GM23338 (cell line): ENCODE results near the gene GDF11. TPM values are rescaled to one million over a fixed set of nuclear protein-coding genes. Genes with fewer than 3 reads are reported as not detected.

Source experiments
- ATAC-seq: fragments of 200-7000 bp; cut with Tn5 transposase; 3 replicates; pipeline ENCODE4 v1.9.1; 2020
- DNase-seq: peaks from one replicate; pipeline ENCODE4 v3.0.0-alpha.2; 2015; ENCODE audit warnings: low spot score
- H2AFZ ChIP-seq: fragments of 200-600 bp; sonication (generic); 2 replicates; pipeline ENCODE4 v1.8.0; 2016; ENCODE audit warnings: antibody characterized with exemption, mild to moderate bottlenecking, moderate library complexity
- H3F3A ChIP-seq: fragments of 200-600 bp; sonication (generic); replicated peaks from 2 replicates; pipeline ENCODE4 v1.8.0; 2017; ENCODE audit warnings: antibody characterized with exemption, mixed run types, low read depth
- H3K27ac ChIP-seq: fragments of 200-600 bp; sonication (generic); 2 replicates; pipeline ENCODE4 v1.6.1; 2016; ENCODE audit warnings: low read depth
- H3K27me3 ChIP-seq: fragments of 200-600 bp; sonication (generic); 2 replicates; pipeline ENCODE4 v1.8.0; 2016; ENCODE audit warnings: mild to moderate bottlenecking, mixed run types, moderate library complexity; ENCODE audit not compliant: insufficient read depth
- H3K36me3 ChIP-seq: fragments of 200-600 bp; sonication (generic); 2 replicates; pipeline ENCODE4 v1.8.0; 2016; ENCODE audit warnings: mild to moderate bottlenecking; ENCODE audit not compliant: insufficient read depth
- H3K4me1 ChIP-seq: fragments of 200-600 bp; sonication (generic); 2 replicates; pipeline ENCODE4 v1.8.0; 2016; ENCODE audit warnings: mild to moderate bottlenecking, moderate library complexity; ENCODE audit not compliant: insufficient read depth
- H3K4me2 ChIP-seq: fragments of 200-600 bp; sonication (generic); 2 replicates; pipeline ENCODE4 v1.7.1; 2017; ENCODE audit warnings: mixed run types
- H3K4me3 ChIP-seq: fragments of 200-600 bp; sonication (generic); 2 replicates; pipeline ENCODE4 v1.6.1; 2016; ENCODE audit warnings: mixed run types
- H3K79me2 ChIP-seq: fragments of 200-600 bp; sonication (generic); replicated peaks from 2 replicates; pipeline ENCODE4 v1.8.0; 2017; ENCODE audit warnings: mild to moderate bottlenecking; ENCODE audit not compliant: insufficient read depth
- H3K9me2 ChIP-seq: fragments of 200-600 bp; sonication (generic); 2 replicates; pipeline ENCODE4 v1.8.0; 2017; ENCODE audit not compliant: insufficient read depth
- H4K20me1 ChIP-seq: fragments of 200-600 bp; sonication (generic); replicated peaks from 2 replicates; pipeline ENCODE4 v1.8.0; 2017; ENCODE audit warnings: mild to moderate bottlenecking; ENCODE audit not compliant: insufficient read depth
- H3K27ac Mint-ChIP-seq: 2 replicates; pipeline ENCODE4 v1.8.0; 2020; ENCODE audit warnings: inconsistent platforms, mild to moderate bottlenecking, moderate library complexity, mixed read lengths
- H3K27me3 Mint-ChIP-seq: 3 replicates; pipeline ENCODE4 v1.8.0; 2022; ENCODE audit warnings: low read depth, mild to moderate bottlenecking, moderate library complexity, mixed read lengths, inconsistent platforms; ENCODE audit not compliant: insufficient read depth, poor library complexity
- H3K36me3 Mint-ChIP-seq: 3 replicates; pipeline ENCODE4 v1.8.0; 2021; ENCODE audit warnings: low read depth, mild to moderate bottlenecking, inconsistent platforms, moderate library complexity, mixed read lengths
- H3K4me1 Mint-ChIP-seq: 3 replicates; pipeline ENCODE4 v1.8.0; 2020; ENCODE audit warnings: mild to moderate bottlenecking, inconsistent platforms, mixed read lengths
- H3K4me3 Mint-ChIP-seq: 3 replicates; pipeline ENCODE4 v1.8.0; 2021; ENCODE audit warnings: moderate library complexity, mild to moderate bottlenecking, inconsistent platforms, mixed read lengths
- H3K9me3 Mint-ChIP-seq: 3 replicates; pipeline ENCODE4 v1.8.0; 2020; ENCODE audit warnings: moderate library complexity, mild to moderate bottlenecking, inconsistent platforms, mixed read lengths
- CREB1 ChIP-seq: fragments of 250-450 bp; sonication (Bioruptor Pico); IDR thresholded peaks from 2 replicates; pipeline ENCODE4 v1.5.0; 2020; ENCODE audit warnings: low read depth, mild to moderate bottlenecking, moderate library complexity
- EZH2 ChIP-seq: fragments of 200-600 bp; sonication (generic); IDR thresholded peaks from one replicate; pipeline ENCODE4 v1.8.0; 2017; ENCODE audit warnings: antibody characterized with exemption, mild to moderate bottlenecking, low read depth; ENCODE audit not compliant: unreplicated experiment
- STAT1 ChIP-seq: IDR thresholded peaks from one replicate; pipeline ENCODE4 v1.6.1; 2016; ENCODE audit warnings: antibody characterized with exemption; ENCODE audit not compliant: unreplicated experiment
- ZNF114 ChIP-seq: fragments of 250-450 bp; sonication (Bioruptor Pico); IDR thresholded peaks from 2 replicates; pipeline ENCODE4 v1.5.0; 2020; ENCODE audit warnings: mild to moderate bottlenecking, moderate library complexity
- polyA plus RNA-seq: library from polyadenylated mRNA; unstranded; fragments of >200 nt; fragmentation: Nextera tagmentation; extraction: Ambion mirVana; gene quantifications from 2 replicates; pipeline ENCODE4 v1.2.1, GENCODE V29; 2016
- total RNA-seq: library from RNA; depleted of rRNA; stranded (reverse); fragments of >200 nt; shearing (Covaris generic); gene quantifications from 2 replicates; pipeline ENCODE4 v1.2.3, GENCODE V29; 2014
- TF ChIP-seq, protein P1 (sequence below): fragments of 250-450 bp; sonication (Bioruptor Pico); IDR thresholded peaks from 2 replicates; pipeline ENCODE4 v1.5.0; 2020; ENCODE audit warnings: mild to moderate bottlenecking, moderate library complexity
- TF ChIP-seq, protein P2 (sequence below), 2 experiments: fragments of 200-600 bp in 1 of 2; sonication (generic) in 1 of 2; conservative IDR thresholded peaks; 2 replicates each; pipeline versions ENCODE4 v1.5.1 to v1.6.1; 2016 to 2017; ENCODE audit warnings: antibody characterized with exemption in 2 of 2, low read depth in 2 of 2, mild to moderate bottlenecking in 2 of 2, moderate library complexity in 1 of 2

GDF11 gene
- total and polyA plus RNA-seq, 2 experiments from 2014 or later: 3.7 to 12.5 TPM

DNA sequence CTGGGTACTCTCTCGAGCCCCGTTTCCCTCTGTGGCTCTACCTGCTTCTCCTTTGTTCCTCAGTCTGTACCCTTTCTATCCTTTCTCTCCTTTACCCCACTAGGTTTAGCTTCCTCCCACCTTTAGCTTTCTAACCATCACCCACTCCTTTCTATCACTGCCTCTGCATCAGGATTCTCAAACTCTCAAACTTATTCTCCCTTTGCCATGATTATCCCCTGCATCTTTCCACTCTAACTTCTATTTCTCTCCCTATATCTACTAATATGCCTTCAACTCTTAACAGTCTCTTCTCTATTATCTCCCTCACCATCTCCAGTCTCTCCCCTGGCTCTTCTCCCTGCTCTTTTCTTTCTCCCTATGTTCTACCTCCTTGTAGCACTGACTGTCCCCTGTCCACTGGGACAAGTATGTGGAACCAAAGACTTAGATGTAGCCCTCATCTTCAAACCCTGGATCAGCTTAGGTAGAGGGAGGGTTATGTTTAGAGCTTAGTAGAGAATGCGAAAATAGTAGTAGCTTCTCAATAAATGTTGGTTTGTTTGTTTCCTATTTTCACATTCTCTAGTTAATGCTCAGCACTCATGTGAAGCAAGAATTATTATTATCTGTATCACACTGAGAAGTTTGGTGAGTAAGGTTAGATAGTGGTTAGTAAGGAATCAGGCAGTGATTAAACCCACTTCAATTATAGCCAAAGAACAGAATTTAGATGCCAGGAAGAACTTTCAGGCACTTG, 3.4 kb downstream of the GDF11 start:
- Mint-ChIP-seq H3K4me1 (peaks cover 66% of the 10 kb centered on the region), H3K36me3 (peaks cover 46% of the 10 kb centered on the region), H3K4me3 (peak overlapping the region; percentile 94), H3K9me3 (no peaks in the 10 kb centered on the region; the same call in 2 of the 3 replicates), H3K27me3 (peaks cover 19% of the 10 kb centered on the region), H3K27ac (peak overlapping the region; percentile 76)
- peaks cover 58% of the 10 kb centered on the region for H3K4me1 ChIP-seq
- peak overlapping the region; percentile 85 for H3K4me2 ChIP-seq
- peaks cover 29% of the 10 kb centered on the region for H4K20me1 ChIP-seq
- DNase-seq (no peak), ATAC-seq (no peak)
- H3K4me3 ChIP-seq: peak overlapping the region; percentile 95
- H3K9me2 ChIP-seq: 0 out of 2 replicates have a peak, but pooled peaks cover 4% of the 10 kb centered on the region
- peaks cover 15% of the 10 kb centered on the region for H3K36me3 ChIP-seq
- peaks cover 21% of the 10 kb centered on the region for H3F3A ChIP-seq
- H3K79me2 ChIP-seq: peaks cover 47% of the 10 kb centered on the region
- TF ChIP-seq, protein P1, sequence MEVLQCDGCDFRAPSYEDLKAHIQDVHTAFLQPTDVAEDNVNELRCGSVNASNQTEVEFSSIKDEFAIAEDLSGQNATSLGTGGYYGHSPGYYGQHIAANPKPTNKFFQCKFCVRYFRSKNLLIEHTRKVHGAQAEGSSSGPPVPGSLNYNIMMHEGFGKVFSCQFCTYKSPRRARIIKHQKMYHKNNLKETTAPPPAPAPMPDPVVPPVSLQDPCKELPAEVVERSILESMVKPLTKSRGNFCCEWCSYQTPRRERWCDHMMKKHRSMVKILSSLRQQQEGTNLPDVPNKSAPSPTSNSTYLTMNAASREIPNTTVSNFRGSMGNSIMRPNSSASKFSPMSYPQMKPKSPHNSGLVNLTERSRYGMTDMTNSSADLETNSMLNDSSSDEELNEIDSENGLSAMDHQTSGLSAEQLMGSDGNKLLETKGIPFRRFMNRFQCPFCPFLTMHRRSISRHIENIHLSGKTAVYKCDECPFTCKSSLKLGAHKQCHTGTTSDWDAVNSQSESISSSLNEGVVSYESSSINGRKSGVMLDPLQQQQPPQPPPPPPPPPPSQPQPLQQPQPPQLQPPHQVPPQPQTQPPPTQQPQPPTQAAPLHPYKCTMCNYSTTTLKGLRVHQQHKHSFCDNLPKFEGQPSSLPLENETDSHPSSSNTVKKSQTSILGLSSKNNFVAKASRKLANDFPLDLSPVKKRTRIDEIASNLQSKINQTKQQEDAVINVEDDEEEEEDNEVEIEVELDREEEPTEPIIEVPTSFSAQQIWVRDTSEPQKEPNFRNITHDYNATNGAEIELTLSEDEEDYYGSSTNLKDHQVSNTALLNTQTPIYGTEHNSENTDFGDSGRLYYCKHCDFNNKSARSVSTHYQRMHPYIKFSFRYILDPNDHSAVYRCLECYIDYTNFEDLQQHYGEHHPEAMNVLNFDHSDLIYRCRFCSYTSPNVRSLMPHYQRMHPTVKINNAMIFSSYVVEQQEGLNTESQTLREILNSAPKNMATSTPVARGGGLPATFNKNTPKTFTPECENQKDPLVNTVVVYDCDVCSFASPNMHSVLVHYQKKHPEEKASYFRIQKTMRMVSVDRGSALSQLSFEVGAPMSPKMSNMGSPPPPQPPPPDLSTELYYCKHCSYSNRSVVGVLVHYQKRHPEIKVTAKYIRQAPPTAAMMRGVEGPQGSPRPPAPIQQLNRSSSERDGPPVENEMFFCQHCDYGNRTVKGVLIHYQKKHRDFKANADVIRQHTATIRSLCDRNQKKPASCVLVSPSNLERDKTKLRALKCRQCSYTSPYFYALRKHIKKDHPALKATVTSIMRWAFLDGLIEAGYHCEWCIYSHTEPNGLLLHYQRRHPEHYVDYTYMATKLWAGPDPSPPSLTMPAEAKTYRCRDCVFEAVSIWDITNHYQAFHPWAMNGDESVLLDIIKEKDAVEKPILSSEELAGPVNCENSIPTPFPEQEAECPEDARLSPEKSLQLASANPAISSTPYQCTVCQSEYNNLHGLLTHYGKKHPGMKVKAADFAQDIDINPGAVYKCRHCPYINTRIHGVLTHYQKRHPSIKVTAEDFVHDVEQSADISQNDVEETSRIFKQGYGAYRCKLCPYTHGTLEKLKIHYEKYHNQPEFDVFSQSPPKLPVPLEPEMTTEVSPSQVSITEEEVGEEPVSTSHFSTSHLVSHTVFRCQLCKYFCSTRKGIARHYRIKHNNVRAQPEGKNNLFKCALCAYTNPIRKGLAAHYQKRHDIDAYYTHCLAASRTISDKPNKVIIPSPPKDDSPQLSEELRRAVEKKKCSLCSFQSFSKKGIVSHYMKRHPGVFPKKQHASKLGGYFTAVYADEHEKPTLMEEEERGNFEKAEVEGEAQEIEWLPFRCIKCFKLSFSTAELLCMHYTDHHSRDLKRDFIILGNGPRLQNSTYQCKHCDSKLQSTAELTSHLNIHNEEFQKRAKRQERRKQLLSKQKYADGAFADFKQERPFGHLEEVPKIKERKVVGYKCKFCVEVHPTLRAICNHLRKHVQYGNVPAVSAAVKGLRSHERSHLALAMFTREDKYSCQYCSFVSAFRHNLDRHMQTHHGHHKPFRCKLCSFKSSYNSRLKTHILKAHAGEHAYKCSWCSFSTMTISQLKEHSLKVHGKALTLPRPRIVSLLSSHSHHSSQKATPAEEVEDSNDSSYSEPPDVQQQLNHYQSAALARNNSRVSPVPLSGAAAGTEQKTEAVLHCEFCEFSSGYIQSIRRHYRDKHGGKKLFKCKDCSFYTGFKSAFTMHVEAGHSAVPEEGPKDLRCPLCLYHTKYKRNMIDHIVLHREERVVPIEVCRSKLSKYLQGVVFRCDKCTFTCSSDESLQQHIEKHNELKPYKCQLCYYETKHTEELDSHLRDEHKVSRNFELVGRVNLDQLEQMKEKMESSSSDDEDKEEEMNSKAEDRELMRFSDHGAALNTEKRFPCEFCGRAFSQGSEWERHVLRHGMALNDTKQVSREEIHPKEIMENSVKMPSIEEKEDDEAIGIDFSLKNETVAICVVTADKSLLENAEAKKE (CRISPR knock-in tag): no peak
- no peak for TF ChIP-seq STAT1
- TF ChIP-seq, protein P2, sequence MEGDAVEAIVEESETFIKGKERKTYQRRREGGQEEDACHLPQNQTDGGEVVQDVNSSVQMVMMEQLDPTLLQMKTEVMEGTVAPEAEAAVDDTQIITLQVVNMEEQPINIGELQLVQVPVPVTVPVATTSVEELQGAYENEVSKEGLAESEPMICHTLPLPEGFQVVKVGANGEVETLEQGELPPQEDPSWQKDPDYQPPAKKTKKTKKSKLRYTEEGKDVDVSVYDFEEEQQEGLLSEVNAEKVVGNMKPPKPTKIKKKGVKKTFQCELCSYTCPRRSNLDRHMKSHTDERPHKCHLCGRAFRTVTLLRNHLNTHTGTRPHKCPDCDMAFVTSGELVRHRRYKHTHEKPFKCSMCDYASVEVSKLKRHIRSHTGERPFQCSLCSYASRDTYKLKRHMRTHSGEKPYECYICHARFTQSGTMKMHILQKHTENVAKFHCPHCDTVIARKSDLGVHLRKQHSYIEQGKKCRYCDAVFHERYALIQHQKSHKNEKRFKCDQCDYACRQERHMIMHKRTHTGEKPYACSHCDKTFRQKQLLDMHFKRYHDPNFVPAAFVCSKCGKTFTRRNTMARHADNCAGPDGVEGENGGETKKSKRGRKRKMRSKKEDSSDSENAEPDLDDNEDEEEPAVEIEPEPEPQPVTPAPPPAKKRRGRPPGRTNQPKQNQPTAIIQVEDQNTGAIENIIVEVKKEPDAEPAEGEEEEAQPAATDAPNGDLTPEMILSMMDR (conservative IDR thresholded peaks at IDR 0.05; ENCODE audit: low read depth in 2 of 2): no peak
- TF ChIP-seq EZH2: no peak
- no peak for TF ChIP-seq CREB1 (CRISPR knock-in tag)
- TF ChIP-seq ZNF114: no peak
- peak overlapping the region; percentile 99 for H3K27ac ChIP-seq
- H3K27me3 ChIP-seq: no peaks in the 10 kb centered on the region
- H2AFZ ChIP-seq: no peak overlapping the region
